GM12878 (cell line): ENCODE measurements around the gene SPTBN1.

Experiments
- CREB1 ChIP-seq: IDR thresholded peaks from 2 replicates; pipeline ENCODE4 v1.6.1; 2012; ENCODE audit warnings: low read depth, mild to moderate bottlenecking, inconsistent platforms
- CREM ChIP-seq: IDR thresholded peaks from 2 replicates; pipeline ENCODE4 v1.6.1; 2014; ENCODE audit warnings: antibody characterized with exemption, low read depth
- EGR1 ChIP-seq, 2 experiments: IDR thresholded peaks; 1 replicate in 1 of 2; 2 replicates in 1 of 2; pipeline ENCODE4 v1.6.1; 2011 to 2012; ENCODE audit warnings: low read depth in 2 of 2, low read length in 2 of 2, borderline replicate concordance in 1 of 2, mild to moderate bottlenecking in 1 of 2, moderate library complexity in 1 of 2
- POLR2A ChIP-seq: IDR thresholded peaks from 2 replicates; pipeline ENCODE4 v1.6.1; 2011; ENCODE audit warnings: low read depth, mild to moderate bottlenecking, low read length
- SMARCA5 ChIP-seq: fragments of 450-650 bp; IDR thresholded peaks from 2 replicates; pipeline ENCODE4 v1.6.1; 2017; ENCODE audit warnings: mild to moderate bottlenecking
- SREBF2 ChIP-seq: IDR thresholded peaks from 2 replicates; pipeline ENCODE4 v1.6.1; 2012; ENCODE audit warnings: mild to moderate bottlenecking, low read length
- SRF ChIP-seq, 2 experiments: IDR thresholded peaks; 2 replicates each; pipeline ENCODE4 v1.6.1; 2011; ENCODE audit warnings: low read depth in 2 of 2, low read length in 2 of 2, mild to moderate bottlenecking in 1 of 2, moderate library complexity in 1 of 2
- ZSCAN29 ChIP-seq: fragments of 450-650 bp; IDR thresholded peaks from 2 replicates; pipeline ENCODE4 v1.6.1; 2017; ENCODE audit warnings: mild to moderate bottlenecking, moderate library complexity
- TF ChIP-seq, protein P1 (sequence below): IDR thresholded peaks from 2 replicates; pipeline ENCODE4 v1.6.1; 2012; ENCODE audit warnings: low read depth, low read length, improper control_type of control experiment
- TF ChIP-seq, protein P2 (sequence below), 3 experiments: IDR thresholded peaks in 2 of 3; conservative IDR thresholded peaks in 1 of 3; 2 replicates each; pipeline ENCODE4 v1.5.1; 2011; ENCODE audit warnings: low read depth in 3 of 3, low read length in 3 of 3, mild to moderate bottlenecking in 3 of 3, control low read depth in 2 of 3, moderate library complexity in 2 of 3, inconsistent platforms in 1 of 3, mixed read lengths in 1 of 3; ENCODE audit not compliant: control insufficient read depth in 2 of 3, insufficient read depth in 1 of 3; ENCODE audit errors: extremely low read depth in 1 of 3

DNA sequence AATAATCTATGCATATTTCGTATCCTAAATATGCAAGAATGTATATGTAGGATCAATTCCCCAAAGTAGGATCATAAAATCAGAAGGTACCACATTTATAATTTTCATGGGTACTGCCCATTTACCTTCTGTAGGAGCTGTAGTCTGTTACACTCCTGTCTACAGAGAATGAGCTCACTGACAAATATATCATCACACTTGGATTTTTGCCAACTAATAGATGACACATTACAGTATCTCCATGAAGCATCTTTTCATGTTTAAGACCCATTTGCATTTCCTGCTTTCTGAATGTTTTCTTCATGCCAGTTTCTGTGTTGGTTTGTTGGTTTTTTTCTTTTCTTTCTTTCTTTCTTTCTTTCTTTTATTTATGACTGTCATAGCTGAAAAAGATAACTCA is 196.4 kb downstream of the SPTBN1 start:
- TF ChIP-seq, protein P1, sequence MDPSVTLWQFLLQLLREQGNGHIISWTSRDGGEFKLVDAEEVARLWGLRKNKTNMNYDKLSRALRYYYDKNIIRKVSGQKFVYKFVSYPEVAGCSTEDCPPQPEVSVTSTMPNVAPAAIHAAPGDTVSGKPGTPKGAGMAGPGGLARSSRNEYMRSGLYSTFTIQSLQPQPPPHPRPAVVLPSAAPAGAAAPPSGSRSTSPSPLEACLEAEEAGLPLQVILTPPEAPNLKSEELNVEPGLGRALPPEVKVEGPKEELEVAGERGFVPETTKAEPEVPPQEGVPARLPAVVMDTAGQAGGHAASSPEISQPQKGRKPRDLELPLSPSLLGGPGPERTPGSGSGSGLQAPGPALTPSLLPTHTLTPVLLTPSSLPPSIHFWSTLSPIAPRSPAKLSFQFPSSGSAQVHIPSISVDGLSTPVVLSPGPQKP = no peak
- TF ChIP-seq, protein P2, sequence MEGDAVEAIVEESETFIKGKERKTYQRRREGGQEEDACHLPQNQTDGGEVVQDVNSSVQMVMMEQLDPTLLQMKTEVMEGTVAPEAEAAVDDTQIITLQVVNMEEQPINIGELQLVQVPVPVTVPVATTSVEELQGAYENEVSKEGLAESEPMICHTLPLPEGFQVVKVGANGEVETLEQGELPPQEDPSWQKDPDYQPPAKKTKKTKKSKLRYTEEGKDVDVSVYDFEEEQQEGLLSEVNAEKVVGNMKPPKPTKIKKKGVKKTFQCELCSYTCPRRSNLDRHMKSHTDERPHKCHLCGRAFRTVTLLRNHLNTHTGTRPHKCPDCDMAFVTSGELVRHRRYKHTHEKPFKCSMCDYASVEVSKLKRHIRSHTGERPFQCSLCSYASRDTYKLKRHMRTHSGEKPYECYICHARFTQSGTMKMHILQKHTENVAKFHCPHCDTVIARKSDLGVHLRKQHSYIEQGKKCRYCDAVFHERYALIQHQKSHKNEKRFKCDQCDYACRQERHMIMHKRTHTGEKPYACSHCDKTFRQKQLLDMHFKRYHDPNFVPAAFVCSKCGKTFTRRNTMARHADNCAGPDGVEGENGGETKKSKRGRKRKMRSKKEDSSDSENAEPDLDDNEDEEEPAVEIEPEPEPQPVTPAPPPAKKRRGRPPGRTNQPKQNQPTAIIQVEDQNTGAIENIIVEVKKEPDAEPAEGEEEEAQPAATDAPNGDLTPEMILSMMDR (IDR thresholded peaks at IDR 0.05 in 2 of 3, conservative IDR thresholded peaks at IDR 0.05 in 1 of 3; ENCODE audit: control insufficient read depth in 2 of 3, extremely low read depth in 1 of 3, insufficient read depth in 1 of 3, low read depth in 3 of 3, low read length in 3 of 3) = no peak
- TF ChIP-seq SREBF2 = no peak
- no peak for TF ChIP-seq EGR1 (IDR thresholded peaks at IDR 0.05; ENCODE audit: borderline replicate concordance in 1 of 2, low read depth in 2 of 2, low read length in 2 of 2)
- no peak for TF ChIP-seq CREB1
- no peak for TF ChIP-seq ZSCAN29
- no peak for TF ChIP-seq SMARCA5
- no peak for TF ChIP-seq POLR2A
- TF ChIP-seq CREM = no peak
- no peak for TF ChIP-seq SRF (IDR thresholded peaks at IDR 0.05; ENCODE audit: low read depth in 2 of 2, low read length in 2 of 2)
